Measurements from ENCODE around the gene C3.

The C3 gene

DNA sequence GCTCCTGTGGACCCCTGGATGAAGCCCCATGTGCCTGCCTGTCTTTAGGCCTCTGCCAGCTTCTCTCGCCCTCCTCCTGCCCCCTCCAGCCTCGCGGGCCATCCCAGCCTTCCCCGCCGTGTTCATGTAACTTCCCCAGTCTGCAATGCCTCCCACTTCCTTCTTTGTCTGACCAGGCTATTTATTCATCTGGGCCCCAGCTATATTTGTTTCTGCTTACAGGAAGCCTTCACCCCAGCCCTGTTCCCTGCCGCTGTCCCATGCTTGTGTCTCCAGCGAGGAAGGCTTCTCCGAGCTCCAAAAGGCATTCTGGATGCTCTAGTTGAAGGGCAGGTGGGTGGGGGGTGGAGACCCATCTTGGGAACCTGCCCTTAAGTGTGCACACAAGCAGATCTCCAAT lies 7.9 kb upstream of the C3 start:
- Histone ChIP-seq H3K4me1 (ENCODE audit: insufficient read depth, low read length) (no peaks in the 10 kb centered on the region), H3K9ac (ENCODE audit: low read depth, low read length) (no peak overlapping the region), H3K27ac (ENCODE audit: low read depth, low read length) (no peak overlapping the region), H3K4me3 (ENCODE audit: low read length) (no peak overlapping the region), H3K36me3 (ENCODE audit: insufficient read depth, low read length) (no peaks in the 10 kb centered on the region), H3K9me3 (ENCODE audit: insufficient read depth, low read depth, low read length) (no peaks in the 10 kb centered on the region), H3K27me3 (ENCODE audit: insufficient read depth, low read length) (no peaks in the 10 kb centered on the region)
- 83% methylated on average over 8 of the region's 8 CpGs for WGBS

DNA sequence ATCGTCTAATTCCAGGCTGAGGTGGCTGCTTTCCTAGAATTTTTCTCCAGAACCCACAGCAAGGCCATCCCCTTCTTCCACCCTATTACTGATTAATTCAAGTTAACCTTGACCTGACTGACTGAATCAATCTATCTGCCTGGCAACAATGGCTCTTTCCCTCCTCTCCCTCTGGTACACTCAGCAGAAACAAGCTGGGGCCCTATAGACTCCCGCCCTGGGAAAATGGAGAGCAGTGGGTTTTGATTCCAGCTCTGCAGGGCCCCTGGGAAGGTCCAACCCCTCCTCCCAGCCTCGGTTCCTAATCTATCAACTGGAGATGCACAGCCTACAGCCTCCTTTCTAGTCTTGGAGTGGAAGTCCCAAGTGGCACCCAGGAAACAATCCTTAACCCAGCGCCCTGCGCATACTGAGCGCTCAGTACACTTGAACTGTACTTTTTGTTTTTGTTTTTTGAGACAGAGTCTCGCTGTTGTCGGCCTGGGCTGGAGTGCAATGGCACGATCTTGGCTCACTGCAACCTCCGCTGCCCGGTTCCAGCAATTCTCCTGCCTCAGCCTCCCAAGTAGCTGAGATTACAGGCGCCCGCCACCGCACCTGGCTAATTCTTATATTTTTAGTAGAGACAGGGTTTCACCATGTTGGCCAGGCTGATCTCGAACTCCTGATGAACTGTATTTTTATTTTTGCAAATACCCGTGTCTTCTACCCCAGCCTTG lies 5.2 kb upstream of the C3 start:
- Histone ChIP-seq H3K9me3 (ENCODE audit: insufficient read depth, low read depth, low read length) (no peaks in the 10 kb centered on the region), H3K9ac (ENCODE audit: low read depth, low read length) (no peak overlapping the region), H3K4me1 (ENCODE audit: insufficient read depth, low read length) (no peaks in the 10 kb centered on the region), H3K36me3 (ENCODE audit: insufficient read depth, low read length) (no peaks in the 10 kb centered on the region), H3K27me3 (ENCODE audit: insufficient read depth, low read length) (no peaks in the 10 kb centered on the region), H3K4me3 (ENCODE audit: low read length) (no peak overlapping the region), H3K27ac (ENCODE audit: low read depth, low read length) (no peak overlapping the region)
- 89% methylated on average over 16 of the region's 16 CpGs for WGBS

DNA sequence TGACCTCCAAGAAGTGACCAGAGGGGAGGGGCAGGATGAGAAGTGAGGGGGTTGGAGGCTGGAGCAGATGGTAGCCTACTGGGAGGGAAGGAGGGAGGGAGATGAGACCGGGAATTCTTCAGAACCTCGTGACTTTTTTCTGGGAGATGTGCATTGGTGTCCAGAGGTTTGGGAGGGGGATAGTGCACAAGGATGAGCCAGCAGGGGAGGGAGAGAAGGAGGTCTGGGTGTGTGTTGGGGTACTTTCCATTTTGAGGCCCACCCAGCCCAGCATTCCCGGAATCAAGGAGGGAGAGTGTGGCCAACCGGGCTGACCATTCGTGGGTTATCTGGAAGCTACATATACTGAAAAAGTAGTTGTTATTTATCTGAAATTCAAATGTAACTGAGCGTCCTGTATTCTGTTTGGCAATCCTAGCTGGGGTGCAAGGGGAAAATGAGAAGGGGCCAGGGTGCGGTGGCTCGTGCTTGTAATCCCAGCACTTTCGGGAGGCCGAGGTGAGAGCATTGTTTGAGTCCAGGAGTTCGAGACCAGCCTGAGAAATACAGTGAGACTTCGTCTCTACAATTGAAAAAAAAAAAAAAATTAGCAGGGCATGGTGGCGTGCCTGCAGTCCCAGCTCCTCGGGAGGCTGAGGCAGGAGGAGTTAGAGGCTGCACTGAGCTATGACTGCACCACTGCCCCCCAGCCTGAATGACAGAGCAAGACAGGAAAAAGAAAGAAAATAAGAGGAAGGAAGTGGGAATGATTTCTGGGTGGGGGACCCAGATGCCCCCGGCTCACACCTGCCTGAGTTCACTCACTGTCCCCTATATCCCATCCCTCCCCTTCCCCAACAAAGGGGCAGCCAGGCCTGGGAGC lies 4.4 kb upstream of the C3 start:
- Histone ChIP-seq H3K27ac (ENCODE audit: low read depth, low read length) (no peak overlapping the region), H3K27me3 (ENCODE audit: insufficient read depth, low read length) (no peaks in the 10 kb centered on the region), H3K36me3 (ENCODE audit: insufficient read depth, low read length) (no peaks in the 10 kb centered on the region), H3K4me3 (ENCODE audit: low read length) (no peak overlapping the region), H3K4me1 (ENCODE audit: insufficient read depth, low read length) (no peaks in the 10 kb centered on the region), H3K9ac (ENCODE audit: low read depth, low read length) (no peak overlapping the region), H3K9me3 (ENCODE audit: insufficient read depth, low read depth, low read length) (no peaks in the 10 kb centered on the region)
- 89% methylated on average over 15 of the region's 15 CpGs for WGBS

DNA sequence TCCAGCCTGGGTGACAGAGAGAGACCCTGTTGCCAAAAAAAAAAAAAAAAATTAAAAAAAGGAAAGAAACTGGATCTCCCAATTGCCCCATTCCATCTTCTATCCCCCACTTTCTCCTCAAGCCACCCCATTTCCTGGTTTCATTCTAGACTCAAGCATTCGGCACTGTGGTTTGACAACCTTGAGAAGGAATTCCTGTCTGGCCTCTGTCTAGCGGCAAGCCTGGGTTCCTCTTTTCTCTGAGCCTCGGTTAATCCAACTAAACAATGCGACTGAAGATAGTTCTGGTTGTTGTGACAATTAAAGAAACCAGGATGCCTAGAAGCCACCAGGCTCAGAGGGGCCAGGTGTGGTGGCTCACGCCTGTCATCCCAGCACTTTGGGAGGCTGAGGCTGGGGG lies 3.3 kb upstream of the C3 start:
- Histone ChIP-seq H3K4me1 (ENCODE audit: insufficient read depth, low read length) (no peaks in the 10 kb centered on the region), H3K9me3 (ENCODE audit: insufficient read depth, low read depth, low read length) (no peaks in the 10 kb centered on the region), H3K4me3 (ENCODE audit: low read length) (no peak overlapping the region), H3K27ac (ENCODE audit: low read depth, low read length) (no peak overlapping the region), H3K9ac (ENCODE audit: low read depth, low read length) (no peak overlapping the region), H3K27me3 (ENCODE audit: insufficient read depth, low read length) (no peaks in the 10 kb centered on the region), H3K36me3 (ENCODE audit: insufficient read depth, low read length) (no peaks in the 10 kb centered on the region)
- 91% methylated on average over 5 of the region's 5 CpGs for WGBS

DNA sequence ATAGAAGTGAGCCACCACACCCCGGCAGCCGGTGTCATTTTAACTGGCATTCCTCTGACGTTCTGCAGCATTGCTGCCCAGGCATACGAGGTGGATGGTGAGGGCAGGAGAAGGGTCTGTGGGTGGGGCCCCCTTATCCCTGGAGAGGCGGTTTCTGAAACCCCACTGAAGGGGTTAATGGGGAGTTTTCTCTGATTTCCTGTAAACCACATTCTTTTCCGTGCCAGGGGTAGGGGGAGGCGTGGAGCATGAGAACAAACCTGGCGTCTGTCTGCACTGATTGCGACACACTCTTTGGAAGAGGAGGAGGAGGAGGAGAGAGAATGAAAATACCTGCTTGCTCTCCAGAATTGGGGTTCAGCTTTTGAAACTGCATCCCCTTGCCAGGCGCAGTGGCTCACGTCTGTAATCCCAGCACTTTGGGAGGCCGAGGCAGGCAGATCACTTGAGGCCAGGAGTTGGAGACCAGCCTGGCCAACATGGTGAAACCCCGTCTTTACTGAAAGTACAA lies 2.7 kb upstream of the C3 start:
- Histone ChIP-seq H3K27me3 (ENCODE audit: insufficient read depth, low read length) (no peaks in the 10 kb centered on the region), H3K4me1 (ENCODE audit: insufficient read depth, low read length) (no peaks in the 10 kb centered on the region), H3K4me3 (ENCODE audit: low read length) (no peak overlapping the region), H3K36me3 (ENCODE audit: insufficient read depth, low read length) (no peaks in the 10 kb centered on the region), H3K27ac (ENCODE audit: low read depth, low read length) (no peak overlapping the region), H3K9me3 (ENCODE audit: insufficient read depth, low read depth, low read length) (no peaks in the 10 kb centered on the region), H3K9ac (ENCODE audit: low read depth, low read length) (no peak overlapping the region)
- 59% methylated on average over 13 of the region's 13 CpGs for WGBS

DNA sequence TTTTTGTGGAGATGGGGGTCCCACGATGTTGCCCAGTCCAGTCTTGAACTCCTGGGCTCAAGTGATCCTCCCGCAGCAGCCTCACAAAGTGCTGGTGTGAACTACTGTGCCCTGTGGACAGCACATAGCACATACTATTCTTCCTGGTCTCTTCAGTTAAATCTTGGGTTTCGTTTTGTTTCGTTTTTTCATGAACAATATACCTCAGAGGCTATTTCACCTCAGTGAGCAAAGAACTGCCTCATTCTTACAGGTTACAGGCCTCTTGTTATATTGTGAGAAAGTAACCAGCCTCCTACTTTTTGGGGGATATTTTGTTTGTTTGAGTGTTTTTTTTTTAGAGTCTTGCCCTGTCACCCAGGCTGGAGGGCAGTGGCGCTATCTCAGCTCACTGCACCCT lies 1.3 kb upstream of the C3 start:
- WGBS, result 92% methylated on average over 5 of the region's 5 CpGs
- no peaks in the 10 kb centered on the region for H3K9me3 ChIP-seq (ENCODE audit: insufficient read depth, low read depth, low read length)
- no peak overlapping the region for H3K4me3 ChIP-seq (ENCODE audit: low read length)
- no peaks in the 10 kb centered on the region for H3K4me1 ChIP-seq (ENCODE audit: insufficient read depth, low read length)
- H3K36me3 ChIP-seq (ENCODE audit: insufficient read depth, low read length), result no peaks in the 10 kb centered on the region
- H3K9ac ChIP-seq (ENCODE audit: low read depth, low read length), result no peak overlapping the region
- H3K27me3 ChIP-seq (ENCODE audit: insufficient read depth, low read length), result no peaks in the 10 kb centered on the region
- H3K27ac ChIP-seq (ENCODE audit: low read depth, low read length), result no peak overlapping the region

DNA sequence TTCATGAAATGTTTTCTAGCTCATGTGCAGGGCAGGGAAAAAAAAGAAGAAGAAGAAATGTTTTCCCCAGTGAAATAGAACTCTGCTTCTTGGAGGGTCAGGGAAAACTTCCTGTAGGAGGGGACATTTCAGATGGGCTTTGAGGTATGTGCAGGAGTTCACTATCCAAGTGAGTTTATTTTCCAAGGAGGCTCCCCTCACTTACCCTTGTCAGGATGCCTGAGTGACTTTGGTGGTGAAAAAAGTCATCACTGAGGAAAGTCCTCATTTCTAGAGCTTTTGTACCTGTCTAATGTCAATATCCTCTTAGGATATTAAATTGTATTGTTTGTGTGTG lies 656 bp upstream of the C3 start:
- Histone ChIP-seq H3K9ac (ENCODE audit: low read depth, low read length) (no peak overlapping the region), H3K4me1 (ENCODE audit: insufficient read depth, low read length) (no peaks in the 10 kb centered on the region), H3K4me3 (ENCODE audit: low read length) (no peak overlapping the region), H3K27me3 (ENCODE audit: insufficient read depth, low read length) (no peaks in the 10 kb centered on the region), H3K36me3 (ENCODE audit: insufficient read depth, low read length) (no peaks in the 10 kb centered on the region), H3K27ac (ENCODE audit: low read depth, low read length) (no peak overlapping the region), H3K9me3 (ENCODE audit: insufficient read depth, low read depth, low read length) (no peaks in the 10 kb centered on the region)

DNA sequence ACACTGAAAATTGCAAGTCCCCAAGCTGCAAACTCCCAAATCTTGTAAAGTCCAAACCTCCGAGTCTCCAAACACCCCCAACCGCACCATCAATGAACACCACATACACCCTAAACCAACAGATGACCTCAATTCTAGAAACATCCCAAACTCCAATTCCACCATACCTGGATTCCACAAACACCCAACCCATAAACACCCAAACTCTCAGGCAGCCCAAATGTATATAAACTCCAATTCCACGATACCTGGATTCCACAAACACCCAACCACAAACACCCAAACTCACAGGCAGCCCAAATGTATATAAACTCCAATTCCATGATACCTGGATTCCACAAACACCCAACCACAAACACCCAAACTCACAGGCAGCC lies 470 bp downstream of the C3 start:
- Histone ChIP-seq H3K9ac (ENCODE audit: low read depth, low read length) (no peak overlapping the region), H3K27me3 (ENCODE audit: insufficient read depth, low read length) (no peaks in the 10 kb centered on the region), H3K9me3 (ENCODE audit: insufficient read depth, low read depth, low read length) (no peaks in the 10 kb centered on the region), H3K4me1 (ENCODE audit: insufficient read depth, low read length) (no peaks in the 10 kb centered on the region), H3K27ac (ENCODE audit: low read depth, low read length) (no peak overlapping the region), H3K36me3 (ENCODE audit: insufficient read depth, low read length) (no peaks in the 10 kb centered on the region), H3K4me3 (ENCODE audit: low read length) (no peak overlapping the region)
- WGBS, result 91% methylated on average over 3 of the region's 3 CpGs

DNA sequence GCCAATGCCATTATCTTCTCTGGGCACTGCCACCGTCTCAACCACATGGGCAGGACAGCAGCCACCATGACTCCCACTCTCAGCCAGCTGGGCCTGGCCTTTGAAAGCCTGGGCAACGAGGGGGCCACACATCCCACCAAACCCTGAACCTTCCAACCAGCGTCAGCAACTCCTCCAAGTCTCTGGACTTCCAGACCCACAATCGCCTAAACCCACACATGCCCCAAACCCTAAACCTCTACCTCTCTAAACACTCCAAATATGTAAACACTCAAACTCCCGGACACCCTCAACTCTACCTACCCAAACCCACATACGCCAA lies 949 bp downstream of the C3 start:
- H3K9ac ChIP-seq (ENCODE audit: low read depth, low read length), result no peak overlapping the region

DNA sequence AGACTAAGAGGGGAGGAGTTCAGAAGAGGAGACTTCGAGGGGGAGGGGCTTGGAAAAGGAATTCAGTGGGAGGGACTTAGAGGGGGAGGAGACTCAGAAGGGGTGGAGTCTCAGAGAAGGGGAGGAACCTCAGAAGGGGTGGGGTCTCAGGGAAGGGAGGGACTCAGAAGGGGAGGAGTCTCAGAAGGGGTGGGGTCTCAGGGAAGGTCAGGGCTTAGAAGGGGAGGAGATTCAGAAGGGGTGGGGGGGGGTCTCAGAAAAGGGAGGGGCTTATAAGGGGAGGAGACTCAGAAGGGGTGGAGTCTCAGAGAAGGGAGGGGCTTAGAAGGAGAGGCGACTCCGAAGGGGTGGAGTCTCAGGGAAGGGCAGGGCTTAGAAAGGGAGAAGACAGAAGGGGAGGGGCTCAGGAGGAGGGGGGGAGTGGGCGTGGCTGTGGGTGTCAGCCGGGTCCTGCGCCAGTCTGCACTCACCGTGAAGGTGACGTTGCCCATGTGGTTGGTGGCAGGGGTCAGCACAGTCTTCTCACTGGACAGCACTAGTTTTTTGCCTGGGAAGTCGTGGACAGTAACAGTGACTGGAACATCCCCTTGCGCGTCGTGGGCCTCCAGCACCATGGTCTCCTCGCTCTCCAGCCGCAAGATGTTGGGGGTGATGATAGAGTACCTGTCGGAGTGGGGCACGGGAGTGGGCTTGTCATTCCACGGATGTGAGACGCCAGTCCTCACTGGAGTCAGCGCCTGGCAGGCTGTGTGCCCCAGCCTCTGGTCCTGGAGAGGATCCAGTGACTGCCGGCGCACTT lies 1.5 kb downstream of the C3 start:
- H3K9me3 ChIP-seq (ENCODE audit: insufficient read depth, low read depth, low read length), result no peaks in the 10 kb centered on the region
- H3K4me1 ChIP-seq (ENCODE audit: insufficient read depth, low read length), result no peaks in the 10 kb centered on the region
- H3K36me3 ChIP-seq (ENCODE audit: insufficient read depth, low read length), result no peaks in the 10 kb centered on the region
- no peak overlapping the region for H3K27ac ChIP-seq (ENCODE audit: low read depth, low read length)
- WGBS, result 91% methylated on average over 21 of the region's 21 CpGs
- H3K27me3 ChIP-seq (ENCODE audit: insufficient read depth, low read length), result no peaks in the 10 kb centered on the region
- no peak overlapping the region for H3K9ac ChIP-seq (ENCODE audit: low read depth, low read length)
- H3K4me3 ChIP-seq (ENCODE audit: low read length), result no peak overlapping the region

More for the DNA sequence above, 949 bp downstream of the C3 start:
- Histone ChIP-seq H3K4me3 (ENCODE audit: low read length) (no peak overlapping the region), H3K27ac (ENCODE audit: low read depth, low read length) (no peak overlapping the region), H3K9me3 (ENCODE audit: insufficient read depth, low read depth, low read length) (no peaks in the 10 kb centered on the region), H3K36me3 (ENCODE audit: insufficient read depth, low read length) (no peaks in the 10 kb centered on the region), H3K27me3 (ENCODE audit: insufficient read depth, low read length) (no peaks in the 10 kb centered on the region), H3K4me1 (ENCODE audit: insufficient read depth, low read length) (no peaks in the 10 kb centered on the region)
- 91% methylated on average over 6 of the region's 6 CpGs for WGBS

DNA sequence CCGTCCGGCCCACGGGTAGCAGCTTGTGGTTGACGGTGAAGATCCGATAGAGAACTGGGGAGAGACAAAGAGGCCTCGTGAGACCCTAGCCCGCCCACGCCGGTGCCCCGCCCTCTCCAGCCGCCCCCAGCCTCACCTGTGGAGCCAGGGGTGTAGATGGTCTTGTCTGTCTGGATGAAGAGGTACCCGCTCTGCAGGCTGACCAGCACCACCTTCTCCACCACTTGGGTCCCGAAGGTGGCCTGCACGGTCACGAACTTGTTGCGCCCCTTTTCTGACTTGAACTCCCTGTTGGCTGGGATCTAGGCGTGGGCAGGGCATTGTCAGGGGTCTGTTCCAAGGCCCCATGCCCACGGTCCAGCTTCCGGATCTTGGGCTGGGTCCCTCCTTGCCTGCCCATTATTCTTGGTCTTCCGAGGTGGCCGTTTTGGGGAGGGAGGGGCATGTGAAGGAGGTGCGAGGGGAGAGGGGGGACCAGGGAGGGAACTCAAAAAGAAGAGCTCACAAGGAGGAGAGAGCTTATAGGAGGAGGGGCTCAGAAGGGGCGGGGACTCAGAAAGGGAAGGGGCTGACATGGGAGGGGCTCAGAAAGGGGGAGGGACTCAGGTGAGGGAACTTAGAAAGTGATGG lies 2.2 kb downstream of the C3 start:
- H3K9me3 ChIP-seq (ENCODE audit: insufficient read depth, low read depth, low read length), result no peaks in the 10 kb centered on the region
- 89% methylated on average over 23 of the region's 23 CpGs for WGBS
- no peak overlapping the region; the same call in 1 of the 2 replicates for H3K4me3 ChIP-seq (ENCODE audit: low read length)
- no peaks in the 10 kb centered on the region for H3K27me3 ChIP-seq (ENCODE audit: insufficient read depth, low read length)
- H3K4me1 ChIP-seq (ENCODE audit: insufficient read depth, low read length), result no peaks in the 10 kb centered on the region
- no peak overlapping the region for H3K9ac ChIP-seq (ENCODE audit: low read depth, low read length)
- H3K36me3 ChIP-seq (ENCODE audit: insufficient read depth, low read length), result no peaks in the 10 kb centered on the region
- H3K27ac ChIP-seq (ENCODE audit: low read depth, low read length), result no peak overlapping the region

Measured in HUES64 (cell line).